GM12872 (cell line): ENCODE measurements around the gene ILK.
A peak's percentile ranks its signal among the peaks of the same experiment; 100 is the strongest.

Experiments
- TF ChIP-seq, protein P1 (sequence below): IDR thresholded peaks from 3 replicates; pipeline ENCODE4 v1.5.1; 2011; ENCODE audit warnings: low read depth, mild to moderate bottlenecking, low read length, moderate library complexity; ENCODE audit not compliant: insufficient read depth

ILK gene

DNA sequence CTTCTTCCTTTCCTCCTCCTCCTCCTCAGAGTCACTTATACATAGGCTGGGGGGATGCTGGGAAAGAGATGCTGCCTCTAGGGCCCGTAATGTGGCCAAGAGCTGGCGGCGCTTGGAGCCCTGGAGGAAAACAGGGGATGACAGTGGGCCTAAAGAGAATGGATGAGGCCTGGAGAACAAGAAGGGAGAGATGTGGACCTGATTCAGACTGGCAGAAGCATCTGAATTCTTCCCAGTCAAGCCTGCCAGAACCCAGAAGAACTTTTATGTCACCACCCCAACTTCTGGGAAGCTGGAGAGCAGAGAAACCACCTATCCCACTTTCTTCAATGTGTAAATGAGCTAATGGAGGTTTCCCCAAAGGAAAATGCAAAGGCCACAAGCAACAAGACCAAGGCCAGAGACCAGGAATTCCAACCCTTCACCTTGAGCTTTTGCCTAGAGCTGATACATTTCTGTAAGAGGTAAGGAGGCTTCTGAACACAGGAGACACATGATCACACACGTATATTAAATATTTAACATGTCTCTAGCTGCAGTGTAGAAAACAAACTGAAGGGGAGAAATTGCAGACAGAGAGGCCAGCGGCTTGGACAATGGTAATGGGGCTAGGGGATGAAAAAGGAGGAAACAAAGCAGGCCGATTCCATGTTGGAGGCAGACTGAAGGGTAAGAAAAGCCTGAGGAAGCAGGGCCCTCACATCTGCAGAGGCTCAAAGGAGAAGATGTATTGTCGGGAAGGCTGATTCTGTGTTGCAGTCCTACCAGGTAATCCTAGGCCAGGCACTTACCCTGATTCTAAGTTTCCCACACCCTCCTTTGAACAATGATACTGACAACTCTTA is 1.3 kb upstream of the ILK start:
- TF ChIP-seq, protein P1, sequence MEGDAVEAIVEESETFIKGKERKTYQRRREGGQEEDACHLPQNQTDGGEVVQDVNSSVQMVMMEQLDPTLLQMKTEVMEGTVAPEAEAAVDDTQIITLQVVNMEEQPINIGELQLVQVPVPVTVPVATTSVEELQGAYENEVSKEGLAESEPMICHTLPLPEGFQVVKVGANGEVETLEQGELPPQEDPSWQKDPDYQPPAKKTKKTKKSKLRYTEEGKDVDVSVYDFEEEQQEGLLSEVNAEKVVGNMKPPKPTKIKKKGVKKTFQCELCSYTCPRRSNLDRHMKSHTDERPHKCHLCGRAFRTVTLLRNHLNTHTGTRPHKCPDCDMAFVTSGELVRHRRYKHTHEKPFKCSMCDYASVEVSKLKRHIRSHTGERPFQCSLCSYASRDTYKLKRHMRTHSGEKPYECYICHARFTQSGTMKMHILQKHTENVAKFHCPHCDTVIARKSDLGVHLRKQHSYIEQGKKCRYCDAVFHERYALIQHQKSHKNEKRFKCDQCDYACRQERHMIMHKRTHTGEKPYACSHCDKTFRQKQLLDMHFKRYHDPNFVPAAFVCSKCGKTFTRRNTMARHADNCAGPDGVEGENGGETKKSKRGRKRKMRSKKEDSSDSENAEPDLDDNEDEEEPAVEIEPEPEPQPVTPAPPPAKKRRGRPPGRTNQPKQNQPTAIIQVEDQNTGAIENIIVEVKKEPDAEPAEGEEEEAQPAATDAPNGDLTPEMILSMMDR: no peak

DNA sequence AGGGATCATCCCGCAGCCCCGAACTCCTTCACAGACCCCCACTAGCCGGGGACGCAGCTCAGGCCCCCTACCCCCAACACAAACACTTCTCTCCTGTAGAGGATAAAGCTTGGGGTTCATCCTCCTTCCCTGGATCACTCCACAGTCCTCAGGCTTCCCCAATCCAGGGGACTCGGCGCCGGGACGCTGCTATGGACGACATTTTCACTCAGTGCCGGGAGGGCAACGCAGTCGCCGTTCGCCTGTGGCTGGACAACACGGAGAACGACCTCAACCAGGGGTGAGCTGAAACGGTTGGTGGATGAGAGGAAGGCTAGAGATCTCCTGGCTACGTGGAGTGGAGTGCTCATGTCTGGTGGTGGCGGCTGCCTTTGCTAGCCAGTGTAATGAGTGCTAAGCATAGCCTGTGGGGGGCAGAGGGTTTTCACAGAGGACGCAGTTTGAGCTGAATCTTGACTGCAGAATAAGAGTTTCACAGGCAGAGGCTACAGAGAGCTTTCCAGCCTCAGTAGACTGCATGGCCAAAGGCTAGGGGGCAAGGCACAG is 580 bp downstream of the ILK start:
- TF ChIP-seq, protein P1: peak; percentile 26; the same call in 1 of the 3 replicates

DNA sequence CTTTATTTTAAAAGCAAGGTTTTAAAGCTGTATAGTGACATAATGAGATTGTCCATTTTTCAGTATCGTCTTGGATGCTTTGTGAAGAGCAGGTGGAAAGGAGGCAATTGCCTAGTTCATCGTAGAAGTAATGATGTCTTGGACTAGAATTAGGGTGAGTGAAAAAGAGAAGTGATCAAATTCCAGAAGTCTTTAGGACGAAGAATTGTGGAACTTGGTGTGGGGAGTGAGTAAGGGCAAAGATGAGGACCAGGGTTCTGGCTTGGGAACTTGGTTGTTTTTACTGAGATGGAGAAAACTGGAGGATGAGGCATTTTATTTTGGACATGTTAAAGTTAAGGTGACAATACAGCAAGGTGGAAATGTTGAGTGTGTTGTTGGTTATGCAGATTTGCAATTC is 1.2 kb downstream of the ILK start:
- TF ChIP-seq, protein P1: no peak

DNA sequence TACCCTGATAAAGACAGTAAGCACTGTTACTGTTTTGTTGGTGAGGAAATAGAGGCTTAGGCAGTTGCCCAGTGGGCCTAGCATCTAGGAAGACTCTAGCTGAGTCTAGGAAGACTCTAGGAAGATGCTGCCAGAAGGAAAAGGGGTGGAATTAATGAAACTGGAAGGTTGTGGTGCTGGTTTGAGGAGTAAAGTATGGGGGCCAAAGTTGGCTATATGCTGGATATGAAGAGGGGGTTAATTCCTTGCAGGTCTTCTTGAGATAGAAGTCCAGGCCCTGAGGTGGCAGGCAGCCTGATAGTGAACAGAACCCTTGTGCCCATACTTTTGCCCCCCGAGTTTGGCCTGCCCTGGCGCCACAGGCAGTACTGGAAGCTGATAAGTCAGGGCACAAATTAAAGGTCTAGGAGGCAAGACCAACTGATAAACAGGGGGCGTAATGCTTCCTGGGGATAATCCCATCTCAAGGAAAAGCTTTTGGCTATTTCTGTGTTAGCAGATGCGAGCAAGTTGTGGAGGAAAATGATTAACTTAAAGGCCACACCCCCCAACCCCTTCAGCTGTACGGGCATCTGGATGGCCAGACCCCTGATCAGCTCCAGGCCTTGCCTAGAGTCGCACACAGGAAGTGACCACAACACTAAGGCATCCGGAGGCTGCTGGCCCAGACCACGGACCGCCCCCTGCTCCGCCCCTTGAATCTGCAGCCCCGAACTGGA is 3.1 kb downstream of the ILK start:
- TF ChIP-seq, protein P1: no peak

DNA sequence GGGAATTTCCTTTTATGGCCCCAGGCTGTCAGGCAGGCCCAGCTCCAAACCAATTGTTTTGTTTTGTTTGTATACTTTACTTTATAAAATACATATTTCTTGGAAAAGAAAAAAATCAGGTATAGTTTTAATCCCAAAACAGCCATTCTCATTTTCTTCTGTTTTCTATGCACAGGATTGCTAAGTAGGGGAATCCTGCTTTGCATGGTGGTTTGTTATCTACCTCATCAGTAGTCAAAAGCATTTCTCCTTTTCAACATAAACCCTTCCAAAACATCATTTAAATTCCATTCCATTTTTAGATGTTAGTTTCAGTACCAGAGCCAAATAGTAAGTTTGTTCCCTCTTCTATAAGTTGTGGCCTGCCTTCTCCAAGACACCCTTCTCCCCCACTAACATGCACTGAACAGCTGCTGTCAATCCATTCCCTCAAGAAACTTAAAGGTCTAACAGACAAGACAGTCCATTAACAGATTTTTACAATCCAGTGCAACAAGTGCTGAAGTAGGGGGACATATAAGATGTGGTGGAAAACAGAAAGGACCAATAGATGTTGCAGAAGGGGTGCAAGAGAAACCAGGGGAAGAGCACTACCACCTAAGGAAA is 3.7 kb downstream of the ILK start:
- TF ChIP-seq, protein P1: no peak

DNA sequence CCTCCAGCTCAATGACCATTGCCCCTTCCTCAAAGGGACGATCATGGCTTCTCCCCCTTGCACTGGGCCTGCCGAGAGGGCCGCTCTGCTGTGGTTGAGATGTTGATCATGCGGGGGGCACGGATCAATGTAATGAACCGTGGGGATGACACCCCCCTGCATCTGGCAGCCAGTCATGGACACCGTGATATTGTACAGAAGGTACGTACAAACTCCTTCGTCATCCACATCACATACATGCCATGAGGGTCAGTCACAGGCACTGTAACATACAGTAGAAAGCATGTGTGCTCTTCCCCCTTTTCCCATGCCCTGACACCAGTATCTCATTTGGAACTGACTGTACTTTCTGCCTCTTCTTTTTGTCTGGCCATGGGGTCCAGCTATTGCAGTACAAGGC is 4.4 kb downstream of the ILK start:
- TF ChIP-seq, protein P1: no peak

DNA sequence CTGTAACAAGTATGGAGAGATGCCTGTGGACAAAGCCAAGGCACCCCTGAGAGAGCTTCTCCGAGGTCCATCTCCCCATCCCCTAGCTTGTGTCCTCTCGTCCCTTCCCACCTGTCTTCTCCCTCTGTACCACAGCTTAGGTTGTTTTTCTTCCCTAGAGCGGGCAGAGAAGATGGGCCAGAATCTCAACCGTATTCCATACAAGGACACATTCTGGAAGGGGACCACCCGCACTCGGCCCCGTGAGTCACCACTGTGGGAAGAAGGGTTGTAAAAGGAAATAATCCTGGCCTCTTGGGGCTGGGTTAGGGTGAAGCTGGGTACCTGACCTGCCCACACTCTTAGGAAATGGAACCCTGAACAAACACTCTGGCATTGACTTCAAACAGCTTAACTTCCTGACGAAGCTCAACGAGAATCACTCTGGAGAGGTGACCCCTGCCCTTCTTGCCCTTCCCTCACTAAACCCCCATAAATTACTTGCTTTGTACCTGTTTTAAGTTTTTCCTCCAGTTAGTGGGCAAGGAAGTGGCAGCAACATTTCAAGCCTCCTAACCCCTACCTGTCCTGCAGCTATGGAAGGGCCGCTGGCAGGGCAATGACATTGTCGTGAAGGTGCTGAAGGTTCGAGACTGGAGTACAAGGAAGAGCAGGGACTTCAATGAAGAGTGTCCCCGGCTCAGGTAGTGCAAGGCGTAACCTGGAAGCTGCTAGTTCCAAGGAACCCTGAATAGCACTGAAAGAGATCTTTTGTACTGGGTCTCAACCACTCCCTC is 5.3 kb downstream of the ILK start:
- TF ChIP-seq, protein P1: no peak
